HL-60/S4 treated with phorbol 12-myristate 13-acetate at 8.2 ng/mL for 4 days and 3 days (cell line): Measurements from ENCODE around the gene HADHB.
"Not testable (repeated sequence)": the region's sequence is repeated elsewhere in the genome, so short reads cannot be mapped to it uniquely, and the experiment has no call there.

Experiments
- in situ Hi-C: fragments of 300-500 bp; cut with MboI; formaldehyde crosslinking; loops from 2 replicates; pipeline ENCODE4 v1.15.0; 2022; ENCODE audit warnings: low sequenced_read_pairs

HADHB gene

DNA sequence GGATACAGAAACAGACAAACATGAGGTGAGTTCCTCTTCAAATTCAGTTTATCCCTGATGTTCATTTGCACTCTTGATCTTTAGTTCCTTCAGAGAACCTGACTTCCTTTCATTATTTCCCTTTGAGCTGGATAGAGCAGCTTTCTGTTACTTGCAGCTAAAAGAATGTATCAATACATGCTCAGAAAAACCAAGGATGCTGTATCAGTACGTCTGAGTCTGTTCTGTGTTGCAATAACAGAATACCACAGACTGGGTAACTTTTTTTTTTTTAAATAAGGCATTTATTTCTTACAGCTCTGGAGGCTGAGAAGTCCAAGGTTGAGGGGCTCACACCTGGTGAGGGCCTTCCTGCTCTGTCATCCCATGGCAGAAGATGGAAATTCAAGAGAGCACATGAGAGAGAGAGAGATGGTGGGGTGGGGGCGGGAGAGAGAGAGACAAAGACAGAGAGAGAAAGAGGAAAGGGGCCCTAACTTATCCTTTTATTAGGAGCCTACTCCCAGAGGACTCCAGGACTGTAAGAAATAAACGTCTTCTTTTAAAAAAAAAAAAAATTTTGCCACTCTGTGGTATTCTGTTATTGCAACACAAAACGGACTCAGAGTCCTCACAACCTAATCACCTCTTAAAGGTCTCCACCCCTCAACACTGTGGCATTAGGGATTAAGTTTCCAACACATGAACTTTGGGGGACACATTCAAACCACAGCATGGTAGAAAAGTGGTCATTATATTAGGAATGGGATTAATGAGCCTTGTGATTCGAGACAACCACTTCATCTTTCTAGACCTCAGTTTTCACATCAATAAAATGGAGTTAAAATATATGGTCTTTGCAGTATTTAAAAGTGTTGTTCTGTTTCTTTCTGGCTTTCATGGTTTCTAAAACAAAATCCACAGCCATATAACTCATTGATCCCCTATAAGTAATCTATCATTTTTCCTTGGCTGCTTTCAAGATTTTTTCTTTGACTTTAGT is 82.8 kb downstream of the HADHB start:
- in situ Hi-C loops: no loop called here

DNA sequence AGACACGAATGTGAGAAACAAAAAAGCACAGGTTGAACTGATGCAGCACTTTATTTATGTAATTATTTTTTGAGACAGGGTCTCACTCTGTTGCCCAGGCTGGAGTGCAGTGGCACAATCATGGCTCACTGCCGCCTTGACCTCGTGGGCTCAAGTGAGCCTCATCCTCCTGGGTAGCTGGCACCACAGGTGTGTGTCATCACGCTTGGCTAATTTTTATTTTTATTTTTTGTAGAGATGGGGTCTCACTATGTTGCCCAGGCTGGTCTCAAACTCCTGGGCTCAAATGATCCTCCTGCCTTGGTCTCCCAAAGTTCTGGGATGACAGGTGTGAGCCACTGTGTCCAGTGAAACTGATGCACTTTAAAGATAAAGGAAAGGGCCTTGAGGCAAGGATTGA is 84.3 kb downstream of the HADHB start:
- in situ Hi-C loops: not testable (repeated sequence)

DNA sequence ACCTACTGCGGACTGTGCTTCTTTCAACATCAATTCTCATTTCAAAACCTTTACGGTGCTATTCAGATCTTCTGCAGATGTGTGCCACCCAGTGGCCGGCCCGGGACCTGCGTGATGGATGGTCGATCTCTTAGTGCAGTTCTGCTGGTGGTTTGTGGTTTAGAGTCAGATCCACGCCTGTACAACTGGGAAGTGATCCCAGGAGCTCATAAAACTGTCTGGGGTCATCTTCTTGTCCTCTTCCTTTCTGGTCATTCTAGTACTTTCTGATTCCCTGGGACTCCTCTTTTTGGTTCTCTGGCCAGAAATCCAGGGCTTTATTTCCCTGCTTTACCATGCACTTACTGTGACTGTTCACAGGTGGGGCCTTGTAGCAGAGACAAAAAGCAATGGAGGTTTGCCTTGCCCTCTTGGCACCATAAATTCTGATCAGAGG is 85.4 kb downstream of the HADHB start:
- in situ Hi-C loops: no loop called here

DNA sequence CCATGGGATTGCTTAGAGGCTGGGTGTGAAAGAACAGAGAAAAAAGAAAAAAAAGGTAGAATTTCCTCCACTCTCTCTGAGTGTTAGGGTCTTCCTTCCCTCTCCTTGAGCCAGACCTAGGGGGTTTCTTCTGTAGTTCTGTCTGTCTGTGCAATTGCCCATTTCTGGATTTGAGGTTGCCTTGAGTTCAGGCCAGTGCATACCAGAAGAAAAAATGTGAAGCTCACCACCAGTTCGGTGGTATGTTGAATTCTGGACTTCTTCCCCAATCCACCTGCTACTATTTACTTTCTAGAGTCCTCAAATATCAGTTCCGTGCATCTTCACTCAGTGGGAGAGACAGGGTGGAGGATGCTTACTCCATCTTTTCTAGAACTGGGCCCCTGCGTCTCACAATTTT is 85.9 kb downstream of the HADHB start:
- in situ Hi-C loops: no loop called here

DNA sequence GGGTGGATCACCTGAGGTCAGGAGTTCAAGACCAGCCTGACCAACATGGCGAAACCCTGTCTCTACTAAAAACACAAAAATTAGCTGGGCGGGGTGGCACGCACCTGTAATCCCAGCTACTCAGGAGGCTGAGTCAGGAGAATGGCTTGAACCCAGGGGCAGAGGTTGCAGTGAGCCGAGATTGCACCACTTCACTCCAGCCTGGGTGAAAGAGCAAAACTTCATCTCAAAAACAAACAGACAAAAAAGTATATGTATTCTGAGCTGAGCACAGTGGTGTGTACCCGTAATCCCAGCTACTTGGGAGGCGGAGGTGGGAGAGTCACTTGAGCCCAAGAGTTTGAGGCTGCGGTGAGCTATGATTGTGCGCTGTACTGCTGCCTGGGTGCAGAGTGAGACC is 86.6 kb downstream of the HADHB start:
- in situ Hi-C loops: not testable (repeated sequence)

DNA sequence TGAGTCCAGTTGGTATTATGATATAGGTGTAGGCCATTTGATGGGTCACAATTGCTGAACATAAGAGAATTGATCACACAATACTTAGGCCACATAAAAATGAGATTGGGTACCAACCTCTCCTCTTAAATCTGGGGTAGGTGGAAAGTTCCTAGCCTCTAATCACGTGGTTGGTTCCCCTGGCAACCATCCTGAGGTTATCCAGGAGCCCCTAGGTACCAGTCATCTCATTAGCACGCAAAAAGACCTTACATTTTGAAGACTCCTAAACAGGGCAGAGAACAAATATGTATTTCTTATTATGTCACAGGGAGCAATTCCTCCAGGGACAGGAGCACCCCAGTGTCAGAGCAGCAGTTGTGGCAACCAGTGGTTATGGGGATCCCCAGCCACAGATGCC is 88.6 kb downstream of the HADHB start:
- in situ Hi-C loops: no loop called here

DNA sequence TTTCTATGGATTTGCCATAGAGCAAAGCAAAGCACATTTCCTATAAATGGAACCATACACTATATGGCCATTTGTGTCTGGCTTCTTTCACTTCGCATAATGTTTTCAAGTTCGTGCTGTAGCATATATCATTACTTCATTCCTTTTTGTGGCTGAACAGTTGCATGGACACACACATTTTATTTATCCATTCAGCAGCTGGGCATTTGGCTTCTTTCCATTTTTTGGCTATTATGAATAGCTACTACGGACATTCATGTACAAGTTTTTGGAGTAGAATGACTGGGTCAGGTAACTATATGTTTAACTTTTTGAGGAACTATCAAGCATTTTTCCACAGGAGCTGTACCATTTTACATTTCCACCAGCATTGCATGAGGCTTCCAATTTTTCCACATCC is 90.5 kb downstream of the HADHB start:
- in situ Hi-C loops: no loop called here

DNA sequence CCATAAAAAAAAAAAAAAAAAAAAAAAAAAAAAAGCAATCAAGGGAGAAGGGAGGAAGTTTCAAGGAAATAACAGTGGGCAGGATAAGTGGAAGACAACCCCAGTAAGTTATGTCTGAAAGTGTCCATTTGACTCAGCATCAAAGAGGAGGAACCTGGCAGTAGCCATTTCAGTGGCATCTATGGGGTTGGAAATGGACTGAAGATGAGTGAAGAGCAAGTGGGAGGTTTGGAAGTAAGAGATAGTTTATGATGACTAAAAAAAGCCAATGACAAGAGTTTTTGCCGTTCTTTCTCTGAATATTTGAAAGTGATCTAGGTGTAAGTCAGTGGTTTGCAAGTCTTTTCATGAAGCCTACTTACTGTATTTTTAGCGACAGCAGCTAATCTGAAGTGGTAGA is 92.0 kb downstream of the HADHB start:
- in situ Hi-C loops: no loop called here

DNA sequence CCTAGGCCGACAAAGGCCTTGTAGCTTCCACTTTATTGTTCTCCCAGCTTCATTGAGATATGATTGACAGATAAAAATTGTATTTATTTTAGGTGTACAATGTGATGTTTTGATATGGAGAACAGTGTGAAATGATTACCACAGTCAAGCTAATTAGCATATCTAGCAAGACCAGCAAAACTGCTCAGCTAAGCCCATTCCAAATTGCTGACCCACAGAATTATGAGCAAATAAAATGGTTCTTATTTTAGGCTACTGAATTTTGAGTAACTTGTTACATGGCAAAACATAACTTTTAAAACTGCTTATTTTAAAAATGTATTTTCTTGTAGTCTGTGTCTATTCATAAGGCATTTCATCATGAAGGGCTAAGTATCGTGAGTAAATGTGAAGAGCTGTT is 92.6 kb downstream of the HADHB start:
- in situ Hi-C loops: no loop called here
